Stimulated activated naive B cell treated with anti-CD40 and anti-IgM and Interleukin-4, amounts not matched to agents 10 μg/mL and 1 μg/mL and 100 μg/mL, for 72 hours (primary cell): ENCODE results near the gene HRK.

ENCODE experiments used
- ATAC-seq, 2 donors: fragments of 150-1000 bp; cut with Tn5 transposase; replicated peaks; 2 replicates each; pipeline ENCODE4 v1.10.0; 2021; ENCODE audit warnings: moderate library complexity in 1 of 2
- DNase-seq: peaks from one replicate; pipeline ENCODE4 v3.0.0; 2021
- H3K27ac Mint-ChIP-seq: one replicate; pipeline ENCODE4 v1.8.0; 2022; ENCODE audit warnings: mild to moderate bottlenecking, mixed read lengths
- H3K27me3 Mint-ChIP-seq, 2 donors: one replicate each; pipeline ENCODE4 v1.8.0; 2022; ENCODE audit warnings: mixed read lengths in 2 of 2
- H3K36me3 Mint-ChIP-seq, 2 donors: one replicate each; pipeline ENCODE4 v1.8.0; 2022; ENCODE audit warnings: mixed read lengths in 2 of 2, mild to moderate bottlenecking in 1 of 2
- H3K4me1 Mint-ChIP-seq, 2 donors: one replicate each; pipeline ENCODE4 v1.8.0; 2022; ENCODE audit warnings: mixed read lengths in 2 of 2, mild to moderate bottlenecking in 1 of 2
- H3K4me3 Mint-ChIP-seq, 2 donors: one replicate each; pipeline ENCODE4 v1.8.0; 2022; ENCODE audit warnings: mild to moderate bottlenecking in 2 of 2, mixed read lengths in 2 of 2, moderate library complexity in 1 of 2
- H3K9me3 Mint-ChIP-seq, 2 donors: one replicate each; pipeline ENCODE4 v1.8.0; 2022; ENCODE audit warnings: mixed read lengths in 2 of 2, mild to moderate bottlenecking in 1 of 2

HRK gene

GRCh38 chr12:116916122-116916521 is 34.9 kb upstream of the HRK start:
- Mint-ChIP-seq H3K27ac (no peak overlapping the region), H3K9me3 (no peaks in the 10 kb centered on the region), H3K4me3 (no peak overlapping the region), H3K4me1 (peaks cover 37 to 79% of the 10 kb centered on the region in 2 donors), H3K27me3 (no peaks in the 10 kb centered on the region), H3K36me3 (peaks cover 18 to 43% of the 10 kb centered on the region in 2 donors)
- no peak for DNase-seq
- no peak for ATAC-seq

GRCh38 chr12:116915326-116915725 is 34.1 kb upstream of the HRK start:
- H3K9me3 Mint-ChIP-seq: no peaks in the 10 kb centered on the region
- H3K4me1 Mint-ChIP-seq: peaks cover 33 to 75% of the 10 kb centered on the region in 2 donors
- H3K36me3 Mint-ChIP-seq: peaks cover 15 to 39% of the 10 kb centered on the region in 2 donors
- no peaks in the 10 kb centered on the region for H3K27me3 Mint-ChIP-seq
- ATAC-seq (no peak), DNase-seq (no peak)
- no peak overlapping the region for H3K4me3 Mint-ChIP-seq
- H3K27ac Mint-ChIP-seq: no peak overlapping the region

GRCh38 chr12:116910645-116911451 is 29.6 kb upstream of the HRK start, which contains the start of gene FBXW8:
FBXW8 (plus strand) TSS chr12:116910950; CDS start chr12:116911038, 88 bp downstream.
- peaks cover 10 to 39% of the 10 kb centered on the region in 2 donors for H3K4me1 Mint-ChIP-seq
- H3K27ac Mint-ChIP-seq: peak within 1 kb of the TSS; percentile 91
- H3K9me3 Mint-ChIP-seq: no peaks in the 10 kb centered on the region
- H3K4me3 Mint-ChIP-seq: peak within 1 kb of the TSS; percentile 84 to 87
- no peaks in the 10 kb centered on the region for H3K27me3 Mint-ChIP-seq
- H3K36me3 Mint-ChIP-seq: peaks cover 8 to 23% of the 10 kb centered on the region in 2 donors
- peak; percentile 76 for DNase-seq
- ATAC-seq: peak; percentile 95 to 96

- H3K36me3 Mint-ChIP-seq: peaks cover 4 to 17% of the 10 kb centered on the region in 2 donors
- H3K4me3 Mint-ChIP-seq: peak overlapping the region; percentile 84 to 87
Measured at GRCh38 chr12:116910280-116910644, 29.0 kb upstream of the HRK start.

DNA sequence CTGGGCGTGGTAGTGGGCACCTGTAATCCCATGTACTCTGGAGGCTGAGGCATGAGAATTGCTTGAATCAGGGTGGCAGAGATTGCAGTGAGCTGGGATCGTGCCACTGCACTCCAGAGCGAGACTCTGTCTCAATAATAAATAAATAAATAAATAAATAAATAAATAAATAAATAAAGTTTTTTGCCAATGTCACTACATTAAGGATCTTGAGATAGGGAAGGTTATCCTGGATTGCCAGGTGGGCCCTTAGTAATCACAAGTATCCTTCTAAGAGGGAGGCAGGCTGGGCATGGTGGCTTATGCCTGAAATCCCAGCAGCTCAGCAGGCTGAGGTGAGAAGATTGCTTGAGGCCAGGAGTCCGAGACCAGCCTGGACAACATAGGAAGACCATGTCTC is 25.0 kb upstream of the HRK start:
- Mint-ChIP-seq H3K27ac (no peak overlapping the region), H3K4me1 (peaks cover 2 to 6% of the 10 kb centered on the region in 2 donors)

More at GRCh38 chr12:116910280-116910644, 29.0 kb upstream of the HRK start:
- ATAC-seq (no peak), DNase-seq (no peak)
- Mint-ChIP-seq H3K27ac (peak overlapping the region; percentile 91), H3K4me1 (peaks cover 9 to 33% of the 10 kb centered on the region in 2 donors), H3K27me3 (no peaks in the 10 kb centered on the region), H3K9me3 (no peaks in the 10 kb centered on the region)

GRCh38 chr12:116903818-116904217 is 22.6 kb upstream of the HRK start:
- Mint-ChIP-seq H3K27ac (no peak overlapping the region), H3K36me3 (no peaks in the 10 kb centered on the region), H3K27me3 (peaks cover 25 to 31% of the 10 kb centered on the region in 2 donors), H3K9me3 (no peaks in the 10 kb centered on the region), H3K4me1 (no peaks in the 10 kb centered on the region), H3K4me3 (no peak overlapping the region)
- no peak for DNase-seq
- no peak for ATAC-seq

More for the DNA sequence above, 25.0 kb upstream of the HRK start:
- no peaks in the 10 kb centered on the region for H3K9me3 Mint-ChIP-seq
- ATAC-seq (no peak), DNase-seq (no peak)
- no peaks in the 10 kb centered on the region for H3K36me3 Mint-ChIP-seq
- H3K4me3 Mint-ChIP-seq: no peak overlapping the region
- H3K27me3 Mint-ChIP-seq: peaks cover 17 to 21% of the 10 kb centered on the region in 2 donors

DNA sequence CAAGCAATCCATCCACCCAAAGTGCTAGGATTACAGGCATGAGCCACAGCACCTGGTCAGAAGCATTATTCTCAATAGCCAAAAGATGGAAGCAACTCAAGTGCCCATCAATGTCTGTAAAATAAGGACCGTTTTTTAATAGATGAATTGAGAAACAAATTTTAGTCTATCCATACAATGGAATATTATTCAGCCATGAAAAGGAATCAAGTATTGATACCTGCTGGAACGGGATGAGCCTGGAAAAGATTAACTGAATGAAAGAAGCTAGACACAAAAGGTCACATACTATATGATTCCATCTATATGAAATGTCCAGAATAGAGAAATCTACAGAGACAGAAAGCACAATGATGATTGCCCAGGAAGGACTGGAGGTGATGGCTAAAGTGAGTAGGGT is 20.4 kb upstream of the HRK start:
- H3K9me3 Mint-ChIP-seq: no peaks in the 10 kb centered on the region
- no peak overlapping the region for H3K27ac Mint-ChIP-seq
- H3K27me3 Mint-ChIP-seq: peaks cover 32 to 37% of the 10 kb centered on the region in 2 donors
- no peaks in the 10 kb centered on the region for H3K4me1 Mint-ChIP-seq
- DNase-seq (no peak), ATAC-seq (no peak)
- no peak overlapping the region for H3K4me3 Mint-ChIP-seq
- H3K36me3 Mint-ChIP-seq: no peaks in the 10 kb centered on the region

GRCh38 chr12:116898669-116899068 is 17.4 kb upstream of the HRK start:
- H3K9me3 Mint-ChIP-seq: no peaks in the 10 kb centered on the region

DNA sequence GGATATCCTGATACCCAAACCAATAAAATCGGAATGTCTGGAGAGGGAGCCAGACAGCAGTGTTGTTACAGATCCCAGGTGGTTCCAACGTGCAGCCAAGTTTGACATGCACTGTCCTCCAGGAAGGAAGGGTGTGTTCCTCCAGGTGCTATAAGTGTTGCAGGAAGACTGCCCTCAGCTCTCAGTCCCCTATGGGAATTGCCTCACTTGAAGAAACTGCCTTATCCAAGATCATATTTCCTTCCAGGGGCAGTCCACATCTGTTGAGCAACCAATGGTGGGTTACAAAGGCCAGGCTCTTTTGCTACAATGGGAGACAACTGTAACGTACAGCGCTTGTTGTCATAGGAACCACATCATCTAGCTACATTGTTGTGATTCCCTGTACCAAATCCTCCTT is 16.2 kb upstream of the HRK start:
- Mint-ChIP-seq H3K27ac (no peak overlapping the region), H3K27me3 (peaks cover 26 to 27% of the 10 kb centered on the region in 2 donors), H3K4me3 (no peak overlapping the region), H3K4me1 (peaks cover 0 to 1% of the 10 kb centered on the region in 2 donors), H3K9me3 (no peaks in the 10 kb centered on the region), H3K36me3 (no peaks in the 10 kb centered on the region)
- ATAC-seq (no peak), DNase-seq (no peak)

More at GRCh38 chr12:116898669-116899068, 17.4 kb upstream of the HRK start:
- peaks cover 26 to 32% of the 10 kb centered on the region in 2 donors for H3K27me3 Mint-ChIP-seq
- H3K4me1 Mint-ChIP-seq: no peaks in the 10 kb centered on the region
- no peak for DNase-seq
- no peaks in the 10 kb centered on the region for H3K36me3 Mint-ChIP-seq
- no peak overlapping the region for H3K4me3 Mint-ChIP-seq
- H3K27ac Mint-ChIP-seq: no peak overlapping the region
- ATAC-seq: no peak

DNA sequence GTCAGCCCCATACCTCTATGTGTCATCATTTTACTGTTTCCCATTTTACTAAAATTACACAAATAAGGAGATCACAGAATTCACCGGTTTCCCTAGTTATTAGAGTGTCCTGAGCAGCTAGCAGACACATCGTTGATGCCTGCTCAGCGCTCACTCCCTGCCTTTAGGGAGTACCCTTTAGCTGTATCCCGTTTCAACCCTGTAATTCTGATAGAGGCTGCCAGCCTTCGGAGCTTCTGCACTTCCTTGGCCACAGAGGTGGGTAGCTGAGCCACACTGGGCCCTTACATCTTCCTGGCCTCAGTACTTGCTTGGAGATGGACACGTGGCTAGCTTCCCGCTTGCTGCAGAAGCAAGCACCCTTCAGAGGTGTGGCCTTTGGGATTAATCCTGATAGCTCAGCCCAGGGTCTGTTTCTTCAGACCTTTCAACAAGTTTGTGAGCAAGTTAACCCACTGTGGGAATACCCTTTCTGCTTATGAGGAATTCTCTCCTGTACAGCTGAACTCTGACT is 15.2 kb upstream of the HRK start:
- Mint-ChIP-seq H3K9me3 (no peaks in the 10 kb centered on the region), H3K4me1 (peaks cover 0 to 1% of the 10 kb centered on the region in 2 donors), H3K36me3 (no peaks in the 10 kb centered on the region), H3K27me3 (peaks cover 17% of the 10 kb centered on the region in 2 donors), H3K27ac (no peak overlapping the region), H3K4me3 (no peak overlapping the region)
- DNase-seq (no peak), ATAC-seq (no peak)

GRCh38 chr12:116894913-116895312 is 13.7 kb upstream of the HRK start:
- Mint-ChIP-seq H3K27me3 (peaks cover 7 to 12% of the 10 kb centered on the region in 2 donors), H3K4me1 (peaks cover 0 to 1% of the 10 kb centered on the region in 2 donors), H3K4me3 (no peak overlapping the region), H3K27ac (no peak overlapping the region), H3K36me3 (no peaks in the 10 kb centered on the region), H3K9me3 (peaks cover 0 to 5% of the 10 kb centered on the region in 2 donors)
- ATAC-seq (no peak), DNase-seq (no peak)

DNA sequence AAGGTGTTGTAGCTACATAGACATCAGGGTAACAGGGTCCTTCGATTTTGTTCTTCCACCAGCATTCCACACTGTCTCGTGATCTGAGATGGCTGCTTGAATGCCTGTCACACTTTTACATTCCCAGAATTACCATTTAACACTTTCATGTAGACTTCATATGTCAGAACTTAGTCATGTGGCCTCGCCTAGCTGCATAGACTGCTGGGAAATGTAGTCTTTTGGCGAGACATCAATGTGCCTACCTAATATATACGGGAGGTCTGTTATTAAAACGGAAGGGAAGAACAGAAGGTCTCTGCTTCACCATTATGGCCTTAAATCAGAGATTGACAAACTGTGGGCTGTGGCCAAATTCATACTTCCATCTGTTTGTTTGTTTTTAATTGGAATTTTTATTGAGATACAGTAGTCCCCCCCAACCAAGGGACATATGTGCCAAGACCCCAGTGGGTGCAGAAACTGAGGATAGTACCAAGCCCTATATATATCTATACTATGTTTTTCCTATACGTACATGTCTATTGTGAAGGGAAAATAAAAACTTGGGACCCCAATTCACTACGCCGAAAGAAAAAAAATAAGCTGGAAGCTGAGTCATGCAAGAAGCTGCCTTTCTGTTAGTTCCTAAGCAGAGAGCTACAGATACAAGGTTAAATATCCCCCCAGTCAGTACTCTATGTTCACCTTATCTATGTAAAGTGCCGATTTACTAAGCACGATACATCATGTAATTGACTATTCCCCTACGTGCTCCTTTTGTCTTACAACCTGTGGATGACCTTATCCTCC is 11.3 kb upstream of the HRK start:
- Mint-ChIP-seq H3K9me3 (peaks cover 0 to 5% of the 10 kb centered on the region in 2 donors), H3K27me3 (peaks cover 0 to 2% of the 10 kb centered on the region in 2 donors), H3K27ac (no peak overlapping the region), H3K4me1 (peaks cover 0 to 1% of the 10 kb centered on the region in 2 donors), H3K36me3 (no peaks in the 10 kb centered on the region), H3K4me3 (no peak overlapping the region)
- ATAC-seq: peak; percentile 34 to 39
- DNase-seq: no peak

GRCh38 chr12:116891019-116891418 is 9.8 kb upstream of the HRK start:
- H3K27me3 Mint-ChIP-seq: no peaks in the 10 kb centered on the region
- H3K4me3 Mint-ChIP-seq: no peak overlapping the region
- no peak overlapping the region for H3K27ac Mint-ChIP-seq
- no peaks in the 10 kb centered on the region for H3K36me3 Mint-ChIP-seq
- H3K9me3 Mint-ChIP-seq: peaks cover 0 to 5% of the 10 kb centered on the region in 2 donors
- no peak for DNase-seq
- no peak for ATAC-seq
- H3K4me1 Mint-ChIP-seq: peaks cover 0 to 1% of the 10 kb centered on the region in 2 donors

DNA sequence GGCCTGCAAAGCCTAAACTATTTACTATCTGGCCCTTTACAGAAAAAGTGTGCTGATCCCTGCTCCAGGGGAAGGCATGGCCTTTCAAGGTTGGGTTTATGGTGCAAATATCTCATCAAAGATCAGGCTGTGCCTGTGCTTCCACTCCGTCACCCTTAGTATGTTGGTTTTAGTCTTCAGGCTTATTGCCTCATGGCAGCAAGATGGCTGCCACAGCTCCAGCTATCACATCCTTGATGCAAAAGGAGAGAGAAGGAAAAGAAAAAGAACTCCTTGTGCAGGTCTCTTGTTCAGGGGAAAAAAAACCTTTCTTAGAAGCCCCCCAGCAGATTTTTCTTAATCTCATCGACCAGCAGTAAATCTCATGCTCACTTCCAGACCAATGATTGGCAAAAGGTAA is 9.1 kb upstream of the HRK start:
- H3K27ac Mint-ChIP-seq: no peak overlapping the region
- no peaks in the 10 kb centered on the region for H3K36me3 Mint-ChIP-seq
- H3K9me3 Mint-ChIP-seq: peaks cover 0 to 5% of the 10 kb centered on the region in 2 donors
- no peaks in the 10 kb centered on the region for H3K27me3 Mint-ChIP-seq
- ATAC-seq: no peak
- H3K4me3 Mint-ChIP-seq: no peak overlapping the region
- H3K4me1 Mint-ChIP-seq: peaks cover under 1 to 1% of the 10 kb centered on the region in 2 donors
- DNase-seq: no peak
